HUDEP-2 (cell line): ENCODE results near the gene B9D2.

Experiments used
- DNase-seq, 76 experiments: peaks; one replicate each; lab custom pipeline; 2025; ENCODE audit not compliant: unreplicated experiment in 76 of 76; lab: John Stamatoyannopoulos, UW

Gene B9D2

GRCh38 chr19:41330946-41331678 lies 32.8 kb downstream of the B9D2 start:
- DNase-seq = no peak

GRCh38 chr19:41330481-41330880 lies 33.5 kb downstream of the B9D2 start:
- DNase-seq = no peak

GRCh38 chr19:41328842-41329225 lies 35.1 kb downstream of the B9D2 start:
- no peak for DNase-seq

GRCh38 chr19:41328157-41328841 lies 35.6 kb downstream of the B9D2 start:
- DNase-seq = no peak

- peak in 66 of 76 experiments; percentile 35 to 89 (median 73) for DNase-seq
These were observed 36.3 kb downstream of the B9D2 start for GRCh38 chr19:41327576-41328156.

GRCh38 chr19:41327076-41327575 lies 36.8 kb downstream of the B9D2 start:
- peak in 1 of 76 experiments; percentile 39 for DNase-seq

GRCh38 chr19:41325947-41326706 lies 37.8 kb downstream of the B9D2 start:
- peak in 1 of 76 experiments; percentile 12 for DNase-seq

GRCh38 chr19:41325640-41325946 lies 38.4 kb downstream of the B9D2 start:
- no peak for DNase-seq

- peak in 8 of 76 experiments; percentile 16 to 50 (median 22) for DNase-seq
These were observed 38.9 kb downstream of the B9D2 start for GRCh38 chr19:41324921-41325639.

- peak in 6 of 76 experiments; percentile 17 to 49 (median 38) for DNase-seq
These were observed 39.7 kb downstream of the B9D2 start for GRCh38 chr19:41324231-41324702.

- DNase-seq = peak in 67 of 76 experiments; percentile 24 to 90 (median 64)
These were observed 40.4 kb downstream of the B9D2 start for GRCh38 chr19:41323430-41324125.

- peak in 2 of 76 experiments; percentile 55 to 62 for DNase-seq
These were observed 40.9 kb downstream of the B9D2 start for GRCh38 chr19:41323023-41323422.

- no peak for DNase-seq
These were observed 41.5 kb downstream of the B9D2 start for GRCh38 chr19:41322451-41322850.

GRCh38 chr19:41321600-41322270 lies 42.2 kb downstream of the B9D2 start:
- DNase-seq = peak in 12 of 76 experiments; percentile 12 to 61 (median 26)

GRCh38 chr19:41321204-41321599 lies 42.7 kb downstream of the B9D2 start:
- no peak for DNase-seq

GRCh38 chr19:41320568-41320967 lies 43.4 kb downstream of the B9D2 start:
- no peak for DNase-seq

GRCh38 chr19:41320185-41320518 lies 43.8 kb downstream of the B9D2 start:
- DNase-seq = no peak

GRCh38 chr19:41319500-41320184 lies 44.3 kb downstream of the B9D2 start:
- no peak for DNase-seq
